HepG2 (cell line): Measurements from ENCODE around the gene CROT. TPM values are rescaled to one million over a fixed set of nuclear protein-coding genes. Genes with fewer than 3 reads are reported as not detected.

Experiments used
- FIP1L1 ChIP-seq: fragments of 200-400 bp; formaldehyde crosslinking; IDR thresholded peaks from 2 replicates; pipeline ENCODE4 v1.6.1; 2018; ENCODE audit warnings: low read depth, mild to moderate bottlenecking, low read length, moderate library complexity, borderline replicate concordance; ENCODE audit not compliant: insufficient read depth
- KDM2A ChIP-seq: sonication (generic); formaldehyde crosslinking; IDR thresholded peaks from 2 replicates; pipeline ENCODE4 v1.4.0; 2020; ENCODE audit warnings: low read depth, missing genetic modification reagents, borderline replicate concordance
- MIXL1 ChIP-seq: IDR thresholded peaks from 2 replicates; pipeline ENCODE4 v1.6.1; 2016
- NFIC ChIP-seq: IDR thresholded peaks from 2 replicates; pipeline ENCODE4 v1.6.1; 2012; ENCODE audit warnings: mild to moderate bottlenecking, low read length, inconsistent platforms
- NR2F2 ChIP-seq: IDR thresholded peaks from 2 replicates; pipeline ENCODE4 v1.6.1; 2012; ENCODE audit warnings: low read depth, inconsistent platforms, borderline replicate concordance
- RXRB ChIP-seq: IDR thresholded peaks from 2 replicates; pipeline ENCODE4 v1.6.1; 2016; ENCODE audit warnings: borderline replicate concordance, missing genetic modification reagents, missing compliant biosample characterization
- SETDB1 ChIP-seq: sonication (generic); formaldehyde crosslinking; IDR thresholded peaks from 2 replicates; pipeline ENCODE4 v1.5.1; 2020; ENCODE audit warnings: missing genetic modification reagents, mild to moderate bottlenecking, borderline replicate concordance
- SOX13 ChIP-seq, 3 experiments: fragments of 450-650 bp in 1 of 3; sonication (generic) in 1 of 3; formaldehyde crosslinking in 1 of 3; IDR thresholded peaks in 2 of 3; conservative IDR thresholded peaks in 1 of 3; 2 replicates each; pipeline versions ENCODE4 v1.5.0 to v1.6.1; 2016 to 2020; ENCODE audit warnings: antibody characterized with exemption in 1 of 3, mild to moderate bottlenecking in 1 of 3, missing compliant biosample characterization in 1 of 3, missing genetic modification reagents in 1 of 3, moderate library complexity in 1 of 3
- SOX6 ChIP-seq, 2 experiments: fragments of 450-650 bp in 1 of 2; sonication (generic) in 1 of 2; formaldehyde crosslinking in 1 of 2; IDR thresholded peaks; 2 replicates each; pipeline versions ENCODE4 v1.4.0 to v1.6.1; 2017 to 2020; ENCODE audit warnings: antibody characterized with exemption in 1 of 2, mild to moderate bottlenecking in 1 of 2, missing genetic modification reagents in 1 of 2
- ZNF205 ChIP-seq: IDR thresholded peaks from 2 replicates; pipeline ENCODE4 v1.6.1; 2018; ENCODE audit warnings: missing biosample characterization, missing genetic modification reagents
- ZNF292 ChIP-seq: sonication (generic); formaldehyde crosslinking; IDR thresholded peaks from 2 replicates; pipeline ENCODE4 v1.8.1; 2022; ENCODE audit warnings: mild to moderate bottlenecking, low read depth, missing genetic modification reagents, borderline replicate concordance
- ZNF879 ChIP-seq: sonication (generic); formaldehyde crosslinking; IDR thresholded peaks from 2 replicates; pipeline ENCODE4 v1.8.1; 2023; ENCODE audit warnings: missing genetic modification reagents
- polyA plus RNA-seq, 8 experiments: library from polyadenylated mRNA; depleted of rRNA in 3 of 8; stranded (reverse) in 7 of 8; unstranded in 1 of 8; fragments of >200 nt; fragmentation: Illumina TruSeq in 4 of 8; extraction: Trizol in 4 of 8; gene quantifications; 2 replicates each; pipeline versions ENCODE4 v1.2.1 to v1.2.3, GENCODE V29; 2011 to 2016; ENCODE audit warnings: low read depth in 4 of 8, missing spikeins in 1 of 8, mixed read lengths in 1 of 8; ENCODE audit not compliant: insufficient read depth in 1 of 8
- total RNA-seq, 5 experiments: library from RNA; depleted of rRNA; stranded (reverse); fragments of >200 nt; fragmentation: Illumina TruSeq; extraction: Trizol; gene quantifications; 2 replicates each; pipeline ENCODE4 v1.2.3, GENCODE V29; 2016; ENCODE audit warnings: low read depth in 1 of 5
- TF ChIP-seq, protein P1 (sequence below): sonication (generic); formaldehyde crosslinking; IDR thresholded peaks from 2 replicates; pipeline ENCODE4 v1.5.1; 2020; ENCODE audit warnings: mild to moderate bottlenecking, missing genetic modification reagents, borderline replicate concordance
- TF ChIP-seq, protein P2 (sequence below): sonication (generic); formaldehyde crosslinking; conservative IDR thresholded peaks from 2 replicates; pipeline ENCODE4 v1.4.0; 2020; ENCODE audit warnings: missing genetic modification reagents
- TF ChIP-seq, protein P3 (sequence below): sonication (generic); formaldehyde crosslinking; IDR thresholded peaks from 2 replicates; pipeline ENCODE4 v1.5.0; 2020; ENCODE audit warnings: missing genetic modification reagents
- TF ChIP-seq, protein P4 (sequence below): sonication (generic); formaldehyde crosslinking; conservative IDR thresholded peaks from 2 replicates; pipeline ENCODE4 v1.8.0; 2022; ENCODE audit warnings: missing genetic modification reagents
- TF ChIP-seq, protein P5 (sequence below): sonication (generic); formaldehyde crosslinking; IDR thresholded peaks from 2 replicates; pipeline ENCODE4 v1.9.0; 2022; ENCODE audit warnings: missing genetic modification reagents, mild to moderate bottlenecking, borderline replicate concordance

CROT gene
- total and polyA plus RNA-seq, 2 of the 13 experiments (the other 11 are each of a cell fraction or from before 2014, with no cell fraction given) = 5.0 to 13.7 TPM

DNA sequence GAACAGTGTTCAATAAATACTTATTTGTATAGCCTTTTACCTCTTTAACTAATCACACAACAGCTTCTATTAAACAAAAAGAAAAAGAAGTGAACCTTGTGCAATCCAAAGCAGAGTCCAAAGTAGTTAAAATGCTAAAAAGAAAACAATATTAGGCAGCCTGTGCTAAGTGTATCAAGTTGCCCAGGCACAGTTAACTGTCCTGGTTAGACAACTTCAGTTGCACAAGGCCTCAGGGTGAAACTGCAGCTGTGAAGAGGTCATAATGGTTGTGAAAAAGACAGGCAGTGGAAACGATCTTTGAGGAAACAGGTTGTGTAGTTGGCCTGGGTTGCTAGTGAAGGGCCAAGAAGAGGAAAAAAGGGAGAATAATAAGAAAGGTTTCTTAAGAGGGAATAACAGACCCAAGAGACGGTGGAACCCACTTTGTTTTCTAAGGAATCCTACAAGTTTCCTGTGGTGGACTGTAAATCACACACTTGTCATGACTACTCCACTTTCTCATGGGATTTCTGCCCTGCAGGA is 6.0 kb upstream of the CROT start (continued):
- TF ChIP-seq, protein P1, sequence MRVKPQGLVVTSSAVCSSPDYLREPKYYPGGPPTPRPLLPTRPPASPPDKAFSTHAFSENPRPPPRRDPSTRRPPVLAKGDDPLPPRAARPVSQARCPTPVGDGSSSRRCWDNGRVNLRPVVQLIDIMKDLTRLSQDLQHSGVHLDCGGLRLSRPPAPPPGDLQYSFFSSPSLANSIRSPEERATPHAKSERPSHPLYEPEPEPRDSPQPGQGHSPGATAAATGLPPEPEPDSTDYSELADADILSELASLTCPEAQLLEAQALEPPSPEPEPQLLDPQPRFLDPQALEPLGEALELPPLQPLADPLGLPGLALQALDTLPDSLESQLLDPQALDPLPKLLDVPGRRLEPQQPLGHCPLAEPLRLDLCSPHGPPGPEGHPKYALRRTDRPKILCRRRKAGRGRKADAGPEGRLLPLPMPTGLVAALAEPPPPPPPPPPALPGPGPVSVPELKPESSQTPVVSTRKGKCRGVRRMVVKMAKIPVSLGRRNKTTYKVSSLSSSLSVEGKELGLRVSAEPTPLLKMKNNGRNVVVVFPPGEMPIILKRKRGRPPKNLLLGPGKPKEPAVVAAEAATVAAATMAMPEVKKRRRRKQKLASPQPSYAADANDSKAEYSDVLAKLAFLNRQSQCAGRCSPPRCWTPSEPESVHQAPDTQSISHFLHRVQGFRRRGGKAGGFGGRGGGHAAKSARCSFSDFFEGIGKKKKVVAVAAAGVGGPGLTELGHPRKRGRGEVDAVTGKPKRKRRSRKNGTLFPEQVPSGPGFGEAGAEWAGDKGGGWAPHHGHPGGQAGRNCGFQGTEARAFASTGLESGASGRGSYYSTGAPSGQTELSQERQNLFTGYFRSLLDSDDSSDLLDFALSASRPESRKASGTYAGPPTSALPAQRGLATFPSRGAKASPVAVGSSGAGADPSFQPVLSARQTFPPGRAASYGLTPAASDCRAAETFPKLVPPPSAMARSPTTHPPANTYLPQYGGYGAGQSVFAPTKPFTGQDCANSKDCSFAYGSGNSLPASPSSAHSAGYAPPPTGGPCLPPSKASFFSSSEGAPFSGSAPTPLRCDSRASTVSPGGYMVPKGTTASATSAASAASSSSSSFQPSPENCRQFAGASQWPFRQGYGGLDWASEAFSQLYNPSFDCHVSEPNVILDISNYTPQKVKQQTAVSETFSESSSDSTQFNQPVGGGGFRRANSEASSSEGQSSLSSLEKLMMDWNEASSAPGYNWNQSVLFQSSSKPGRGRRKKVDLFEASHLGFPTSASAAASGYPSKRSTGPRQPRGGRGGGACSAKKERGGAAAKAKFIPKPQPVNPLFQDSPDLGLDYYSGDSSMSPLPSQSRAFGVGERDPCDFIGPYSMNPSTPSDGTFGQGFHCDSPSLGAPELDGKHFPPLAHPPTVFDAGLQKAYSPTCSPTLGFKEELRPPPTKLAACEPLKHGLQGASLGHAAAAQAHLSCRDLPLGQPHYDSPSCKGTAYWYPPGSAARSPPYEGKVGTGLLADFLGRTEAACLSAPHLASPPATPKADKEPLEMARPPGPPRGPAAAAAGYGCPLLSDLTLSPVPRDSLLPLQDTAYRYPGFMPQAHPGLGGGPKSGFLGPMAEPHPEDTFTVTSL (CRISPR knock-in tag) = peak; percentile 45; the same call in 1 of the 2 replicates
- TF ChIP-seq MIXL1 (CRISPR knock-in tag) (peak; percentile 34), SOX6 (IDR thresholded peaks at IDR 0.05) (no peak), SOX6 (CRISPR knock-in tag; IDR thresholded peaks at IDR 0.05) (peak; percentile 38; the same call in 1 of the 2 replicates), NR2F2 (peak; percentile 51; the same call in 1 of the 2 replicates), FIP1L1 (no peak), ZNF292 (CRISPR knock-in tag) (peak; percentile 46; the same call in 1 of the 2 replicates), KDM2A (CRISPR knock-in tag) (no peak), ZNF205 (CRISPR knock-in tag) (0 out of 2 replicates have a peak, but pooled peaks have one; percentile 31), ZNF879 (CRISPR knock-in tag) (no peak), SETDB1 (no peak), NFIC (no peak; the same call in 1 of the 2 replicates), SOX13 (IDR thresholded peaks at IDR 0.05) (no peak), SOX13 (CRISPR knock-in tag; conservative IDR thresholded peaks at IDR 0.05 in 1 of 2, IDR thresholded peaks at IDR 0.05 in 1 of 2) (peak in 1 of 2 experiments; percentile 40; a peak in 1 of 4 replicates), RXRB (peak; percentile 62; the same call in 1 of the 2 replicates)
- TF ChIP-seq, protein P2, sequence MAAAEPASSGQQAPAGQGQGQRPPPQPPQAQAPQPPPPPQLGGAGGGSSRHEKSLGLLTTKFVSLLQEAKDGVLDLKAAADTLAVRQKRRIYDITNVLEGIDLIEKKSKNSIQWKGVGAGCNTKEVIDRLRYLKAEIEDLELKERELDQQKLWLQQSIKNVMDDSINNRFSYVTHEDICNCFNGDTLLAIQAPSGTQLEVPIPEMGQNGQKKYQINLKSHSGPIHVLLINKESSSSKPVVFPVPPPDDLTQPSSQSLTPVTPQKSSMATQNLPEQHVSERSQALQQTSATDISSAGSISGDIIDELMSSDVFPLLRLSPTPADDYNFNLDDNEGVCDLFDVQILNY (CRISPR knock-in tag) = no peak
- TF ChIP-seq, protein P3, sequence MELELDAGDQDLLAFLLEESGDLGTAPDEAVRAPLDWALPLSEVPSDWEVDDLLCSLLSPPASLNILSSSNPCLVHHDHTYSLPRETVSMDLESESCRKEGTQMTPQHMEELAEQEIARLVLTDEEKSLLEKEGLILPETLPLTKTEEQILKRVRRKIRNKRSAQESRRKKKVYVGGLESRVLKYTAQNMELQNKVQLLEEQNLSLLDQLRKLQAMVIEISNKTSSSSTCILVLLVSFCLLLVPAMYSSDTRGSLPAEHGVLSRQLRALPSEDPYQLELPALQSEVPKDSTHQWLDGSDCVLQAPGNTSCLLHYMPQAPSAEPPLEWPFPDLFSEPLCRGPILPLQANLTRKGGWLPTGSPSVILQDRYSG (CRISPR knock-in tag) = no peak
- TF ChIP-seq, protein P4, sequence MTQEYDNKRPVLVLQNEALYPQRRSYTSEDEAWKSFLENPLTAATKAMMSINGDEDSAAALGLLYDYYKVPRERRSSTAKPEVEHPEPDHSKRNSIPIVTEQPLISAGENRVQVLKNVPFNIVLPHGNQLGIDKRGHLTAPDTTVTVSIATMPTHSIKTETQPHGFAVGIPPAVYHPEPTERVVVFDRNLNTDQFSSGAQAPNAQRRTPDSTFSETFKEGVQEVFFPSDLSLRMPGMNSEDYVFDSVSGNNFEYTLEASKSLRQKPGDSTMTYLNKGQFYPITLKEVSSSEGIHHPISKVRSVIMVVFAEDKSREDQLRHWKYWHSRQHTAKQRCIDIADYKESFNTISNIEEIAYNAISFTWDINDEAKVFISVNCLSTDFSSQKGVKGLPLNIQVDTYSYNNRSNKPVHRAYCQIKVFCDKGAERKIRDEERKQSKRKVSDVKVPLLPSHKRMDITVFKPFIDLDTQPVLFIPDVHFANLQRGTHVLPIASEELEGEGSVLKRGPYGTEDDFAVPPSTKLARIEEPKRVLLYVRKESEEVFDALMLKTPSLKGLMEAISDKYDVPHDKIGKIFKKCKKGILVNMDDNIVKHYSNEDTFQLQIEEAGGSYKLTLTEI = no peak
- TF ChIP-seq, protein P5, sequence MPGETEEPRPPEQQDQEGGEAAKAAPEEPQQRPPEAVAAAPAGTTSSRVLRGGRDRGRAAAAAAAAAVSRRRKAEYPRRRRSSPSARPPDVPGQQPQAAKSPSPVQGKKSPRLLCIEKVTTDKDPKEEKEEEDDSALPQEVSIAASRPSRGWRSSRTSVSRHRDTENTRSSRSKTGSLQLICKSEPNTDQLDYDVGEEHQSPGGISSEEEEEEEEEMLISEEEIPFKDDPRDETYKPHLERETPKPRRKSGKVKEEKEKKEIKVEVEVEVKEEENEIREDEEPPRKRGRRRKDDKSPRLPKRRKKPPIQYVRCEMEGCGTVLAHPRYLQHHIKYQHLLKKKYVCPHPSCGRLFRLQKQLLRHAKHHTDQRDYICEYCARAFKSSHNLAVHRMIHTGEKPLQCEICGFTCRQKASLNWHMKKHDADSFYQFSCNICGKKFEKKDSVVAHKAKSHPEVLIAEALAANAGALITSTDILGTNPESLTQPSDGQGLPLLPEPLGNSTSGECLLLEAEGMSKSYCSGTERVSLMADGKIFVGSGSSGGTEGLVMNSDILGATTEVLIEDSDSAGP = no peak
